Measurements from ENCODE around the gene COL18A1. TPM values are rescaled to one million over a fixed set of nuclear protein-coding genes. Genes with fewer than 3 reads are reported as not detected.
"Not testable (repeated sequence)": the region's sequence is repeated elsewhere in the genome, so short reads cannot be mapped to it uniquely, and the experiment has no call there.

COL18A1 gene
- total RNA-seq, 1 experiment from 2014 or later: 3.3 TPM

DNA sequence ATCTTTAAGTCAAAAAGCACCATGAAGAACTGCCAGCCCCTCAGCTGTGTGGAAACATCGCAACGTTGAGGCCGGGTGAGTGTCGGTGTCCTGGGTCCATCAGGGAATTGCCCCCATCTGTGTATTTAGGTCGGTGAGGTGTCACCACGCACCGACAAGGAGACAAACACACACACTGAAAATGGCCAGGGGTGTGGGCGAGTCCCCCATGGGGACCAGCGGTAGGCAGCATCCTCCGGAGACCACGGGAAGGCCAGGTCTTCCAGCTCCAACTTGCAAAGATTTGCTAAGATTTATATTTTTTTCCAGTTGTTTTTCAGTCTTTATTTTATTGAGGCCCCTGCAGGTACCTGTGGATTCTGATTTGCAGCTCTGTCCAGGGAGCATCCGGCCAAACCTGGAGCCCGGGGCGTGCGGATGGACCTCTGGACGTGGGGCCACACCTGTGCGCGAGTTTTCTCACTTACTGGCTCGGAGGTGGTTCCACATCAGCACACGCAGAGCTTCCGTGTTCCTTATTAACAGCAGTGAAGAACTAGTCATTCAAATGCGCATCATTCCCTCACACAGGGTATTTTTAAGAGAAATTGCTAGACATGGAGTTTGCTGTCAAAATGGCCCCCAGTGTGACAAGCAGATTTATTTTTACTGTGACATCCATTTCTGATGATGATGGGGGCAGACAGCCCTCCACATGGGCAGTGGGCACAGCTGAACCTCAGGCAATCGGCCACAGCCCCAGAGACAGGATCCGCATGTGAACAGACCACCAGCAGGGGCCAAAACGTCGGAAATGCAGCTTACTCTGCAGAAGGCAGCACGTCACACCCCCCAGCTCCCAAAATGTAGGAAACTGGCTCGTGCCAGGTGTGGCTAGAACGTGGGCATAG lies 154.5 kb downstream of the COL18A1 start:
- TF ChIP-seq, protein P1, sequence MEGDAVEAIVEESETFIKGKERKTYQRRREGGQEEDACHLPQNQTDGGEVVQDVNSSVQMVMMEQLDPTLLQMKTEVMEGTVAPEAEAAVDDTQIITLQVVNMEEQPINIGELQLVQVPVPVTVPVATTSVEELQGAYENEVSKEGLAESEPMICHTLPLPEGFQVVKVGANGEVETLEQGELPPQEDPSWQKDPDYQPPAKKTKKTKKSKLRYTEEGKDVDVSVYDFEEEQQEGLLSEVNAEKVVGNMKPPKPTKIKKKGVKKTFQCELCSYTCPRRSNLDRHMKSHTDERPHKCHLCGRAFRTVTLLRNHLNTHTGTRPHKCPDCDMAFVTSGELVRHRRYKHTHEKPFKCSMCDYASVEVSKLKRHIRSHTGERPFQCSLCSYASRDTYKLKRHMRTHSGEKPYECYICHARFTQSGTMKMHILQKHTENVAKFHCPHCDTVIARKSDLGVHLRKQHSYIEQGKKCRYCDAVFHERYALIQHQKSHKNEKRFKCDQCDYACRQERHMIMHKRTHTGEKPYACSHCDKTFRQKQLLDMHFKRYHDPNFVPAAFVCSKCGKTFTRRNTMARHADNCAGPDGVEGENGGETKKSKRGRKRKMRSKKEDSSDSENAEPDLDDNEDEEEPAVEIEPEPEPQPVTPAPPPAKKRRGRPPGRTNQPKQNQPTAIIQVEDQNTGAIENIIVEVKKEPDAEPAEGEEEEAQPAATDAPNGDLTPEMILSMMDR (conservative IDR thresholded peaks at IDR 0.05; ENCODE audit: low read depth, low read length): no peak
- no peak for TF ChIP-seq EZH2 (IDR thresholded peaks at IDR 0.05; ENCODE audit: borderline replicate concordance, low read depth, low read length, poor library complexity, severe bottlenecking)
- H3K4me1 ChIP-seq (ENCODE audit: insufficient read depth, low read length, poor library complexity, severe bottlenecking): no peaks in the 10 kb centered on the region
- no peaks in the 10 kb centered on the region for H3K27me3 ChIP-seq (replicated peaks; ENCODE audit: insufficient read depth, low read depth, low read length, poor library complexity)
- no peaks in the 10 kb centered on the region for H3K36me3 ChIP-seq (ENCODE audit: insufficient read depth, low read length, poor library complexity, severe bottlenecking)
- no peak overlapping the region for H3K27ac ChIP-seq (ENCODE audit: low read depth, low read length, poor library complexity, severe bottlenecking)
- no TSS peak for BruUV-seq (replicated peaks)
- intact Hi-C loops (cut with micrococcal nuclease; ENCODE audit: unreplicated experiment): loop anchor here (5.0 kb wide), 1 partner anchor 83 kb away; the partner anchor contains the start of gene PCBP3
- H3K4me3 ChIP-seq (ENCODE audit: low read depth, low read length, poor library complexity, severe bottlenecking): no peak overlapping the region
- ChIA-PET CTCF (no interaction called here), POLR2A (ENCODE audit: low non-redundant PET) (no interaction called here)
- no peaks in the 10 kb centered on the region for H3K9me3 ChIP-seq (ENCODE audit: low read depth, low read length, poor library complexity, severe bottlenecking)
- no peak for DNase-seq (ENCODE audit: low spot score)

GRCh38 chr21:45560106-45561021 lies 155.4 kb downstream of the COL18A1 start:
- H3K36me3 ChIP-seq (ENCODE audit: insufficient read depth, low read length, poor library complexity, severe bottlenecking): no peaks in the 10 kb centered on the region
- intact Hi-C loops (cut with micrococcal nuclease; ENCODE audit: unreplicated experiment): no loop called here
- TF ChIP-seq, protein P1 (conservative IDR thresholded peaks at IDR 0.05; ENCODE audit: low read depth, low read length): no peak
- TF ChIP-seq EZH2 (IDR thresholded peaks at IDR 0.05; ENCODE audit: borderline replicate concordance, low read depth, low read length, poor library complexity, severe bottlenecking): no peak
- H3K27me3 ChIP-seq (replicated peaks; ENCODE audit: insufficient read depth, low read depth, low read length, poor library complexity): peaks cover 2% of the 10 kb centered on the region
- DNase-seq (ENCODE audit: low spot score): no peak
- H3K27ac ChIP-seq (ENCODE audit: low read depth, low read length, poor library complexity, severe bottlenecking): no peak overlapping the region
- H3K4me3 ChIP-seq (ENCODE audit: low read depth, low read length, poor library complexity, severe bottlenecking): no peak overlapping the region
- ChIA-PET POLR2A (ENCODE audit: low non-redundant PET) (no interaction called here), CTCF (no interaction called here)
- H3K9me3 ChIP-seq (ENCODE audit: low read depth, low read length, poor library complexity, severe bottlenecking): no peaks in the 10 kb centered on the region
- H3K4me1 ChIP-seq (ENCODE audit: insufficient read depth, low read length, poor library complexity, severe bottlenecking): no peaks in the 10 kb centered on the region
- no TSS peak for BruUV-seq (replicated peaks)

DNA sequence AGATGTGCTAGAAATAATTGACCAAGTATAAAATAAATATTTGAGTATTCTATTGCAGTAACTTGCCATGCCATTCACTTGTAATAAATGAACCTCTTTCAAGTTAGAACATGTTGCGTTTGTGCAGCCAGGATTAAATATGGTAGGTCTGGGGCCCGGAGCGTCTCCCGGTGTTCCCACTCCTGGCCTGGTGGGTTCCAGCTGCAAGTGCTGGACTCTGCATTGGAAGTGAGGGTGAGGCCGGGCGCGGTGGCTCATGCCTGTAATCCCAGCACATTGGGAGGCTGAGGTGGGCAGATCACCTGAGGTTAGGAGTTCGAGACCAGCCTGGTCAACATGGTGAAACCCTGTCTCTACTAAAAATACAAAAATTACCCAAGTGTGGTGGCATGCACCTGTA lies 156.3 kb downstream of the COL18A1 start:
- H3K4me1 ChIP-seq (ENCODE audit: insufficient read depth, low read length, poor library complexity, severe bottlenecking); H3K36me3 ChIP-seq (ENCODE audit: insufficient read depth, low read length, poor library complexity, severe bottlenecking); H3K27me3 ChIP-seq (replicated peaks; ENCODE audit: insufficient read depth, low read depth, low read length, poor library complexity); H3K9me3 ChIP-seq (ENCODE audit: low read depth, low read length, poor library complexity, severe bottlenecking); DNase-seq (ENCODE audit: low spot score); H3K4me3 ChIP-seq (ENCODE audit: low read depth, low read length, poor library complexity, severe bottlenecking); BruUV-seq (replicated peaks); POLR2A ChIA-PET (ENCODE audit: low non-redundant PET); intact Hi-C loops (cut with micrococcal nuclease; ENCODE audit: unreplicated experiment); CTCF ChIA-PET; H3K27ac ChIP-seq (ENCODE audit: low read depth, low read length, poor library complexity, severe bottlenecking): not testable (repeated sequence)
